GM12878 (cell line): ENCODE measurements around the gene FNDC11. TPM values are rescaled to one million over a fixed set of nuclear protein-coding genes. Genes with fewer than 3 reads are reported as not detected.

Source experiments
- ATF3 ChIP-seq: IDR thresholded peaks from 2 replicates; pipeline ENCODE4 v1.6.1; 2011; ENCODE audit warnings: low read depth, mild to moderate bottlenecking, low read length, moderate library complexity, borderline replicate concordance; ENCODE audit errors: extremely low read depth
- BCL11A ChIP-seq: IDR thresholded peaks from 2 replicates; pipeline ENCODE4 v1.6.1; 2011; ENCODE audit warnings: low read depth, low read length
- BHLHE40 ChIP-seq, 2 experiments: fragments of 450-650 bp in 1 of 2; IDR thresholded peaks; 2 replicates each; pipeline ENCODE4 v1.6.1; 2011 to 2017; ENCODE audit warnings: low read depth in 2 of 2, borderline replicate concordance in 1 of 2, improper control_type of control experiment in 1 of 2, low read length in 1 of 2, mild to moderate bottlenecking in 1 of 2
- BMI1 ChIP-seq: fragments of 450-650 bp; IDR thresholded peaks from 2 replicates; pipeline ENCODE4 v1.6.1; 2016; ENCODE audit warnings: mild to moderate bottlenecking, moderate library complexity, borderline replicate concordance
- CBFB ChIP-seq: IDR thresholded peaks from 2 replicates; pipeline ENCODE4 v1.6.1; 2016; ENCODE audit warnings: antibody characterized with exemption, low read depth
- CHD2 ChIP-seq: IDR thresholded peaks from 2 replicates; pipeline ENCODE4 v1.6.1; 2011; ENCODE audit warnings: low read depth, low read length, improper control_type of control experiment, borderline replicate concordance
- ELK1 ChIP-seq: IDR thresholded peaks from 2 replicates; pipeline ENCODE4 v1.6.1; 2012; ENCODE audit warnings: low read depth, low read length, improper control_type of control experiment
- FOXK2 ChIP-seq: fragments of 450-650 bp; IDR thresholded peaks from 2 replicates; pipeline ENCODE4 v1.6.1; 2017; ENCODE audit warnings: mild to moderate bottlenecking, moderate library complexity
- KAT2A ChIP-seq: conservative IDR thresholded peaks from 2 replicates; pipeline ENCODE4 v1.6.1; 2011; ENCODE audit warnings: low read depth, low read length; ENCODE audit not compliant: control insufficient read depth
- KDM1A ChIP-seq: fragments of 200-600 bp; sonication (generic); IDR thresholded peaks from 2 replicates; pipeline ENCODE4 v1.6.1; 2016; ENCODE audit warnings: borderline replicate concordance
- KLF5 ChIP-seq: fragments of 450-650 bp; IDR thresholded peaks from 2 replicates; pipeline ENCODE4 v1.6.1; 2014; ENCODE audit warnings: mild to moderate bottlenecking; ENCODE audit not compliant: partially characterized antibody
- MEF2B ChIP-seq: fragments of 450-650 bp; IDR thresholded peaks from 2 replicates; pipeline ENCODE4 v1.6.1; 2018; ENCODE audit warnings: mild to moderate bottlenecking, moderate library complexity; ENCODE audit not compliant: partially characterized antibody, poor library complexity, severe bottlenecking
- MYC ChIP-seq: IDR thresholded peaks from 2 replicates; pipeline ENCODE4 v1.6.1; 2011; ENCODE audit warnings: mild to moderate bottlenecking, low read length, moderate library complexity, inconsistent platforms; ENCODE audit not compliant: insufficient read depth, insufficient replicate concordance, insufficient read length, severe bottlenecking
- NKRF ChIP-seq: fragments of 450-650 bp; conservative IDR thresholded peaks from 2 replicates; pipeline ENCODE4 v1.6.1; 2017; ENCODE audit warnings: mild to moderate bottlenecking, moderate library complexity
- PKNOX1 ChIP-seq: fragments of 450-650 bp; IDR thresholded peaks from 2 replicates; pipeline ENCODE4 v1.6.1; 2016; ENCODE audit warnings: mild to moderate bottlenecking
- POLR2A ChIP-seq: IDR thresholded peaks from 2 replicates; pipeline ENCODE4 v1.6.1; 2011; ENCODE audit warnings: low read depth, mild to moderate bottlenecking, low read length
- POU2F2 ChIP-seq: IDR thresholded peaks from 3 replicates; pipeline ENCODE4 v1.6.1; 2011; ENCODE audit warnings: low read depth, mild to moderate bottlenecking, low read length, borderline replicate concordance
- RBBP5 ChIP-seq: fragments of 200-600 bp; sonication (generic); conservative IDR thresholded peaks from 2 replicates; pipeline ENCODE4 v1.6.1; 2016
- SREBF2 ChIP-seq: IDR thresholded peaks from 2 replicates; pipeline ENCODE4 v1.6.1; 2012; ENCODE audit warnings: mild to moderate bottlenecking, low read length
- STAT3 ChIP-seq: IDR thresholded peaks from 2 replicates; pipeline ENCODE4 v1.6.1; 2011; ENCODE audit warnings: low read depth, low read length, improper control_type of control experiment
- YBX1 ChIP-seq: fragments of 450-650 bp; IDR thresholded peaks from 2 replicates; pipeline ENCODE4 v1.6.1; 2016; ENCODE audit warnings: antibody characterized with exemption
- ZNF592 ChIP-seq: fragments of 450-650 bp; IDR thresholded peaks from 2 replicates; pipeline ENCODE4 v1.6.1; 2017; ENCODE audit warnings: mild to moderate bottlenecking, moderate library complexity
- polyA plus RNA-seq, 11 experiments: library from polyadenylated mRNA; depleted of rRNA in 4 of 11; unstranded in 6 of 11; stranded (reverse) in 5 of 11; fragments of >200 nt; fragmentation: Nextera tagmentation in 4 of 11; fragmentation: Illumina TruSeq in 1 of 11; extraction: Ambion mirVana in 4 of 11; extraction: Trizol in 1 of 11; gene quantifications; 1 replicate in 1 of 11; 2 replicates in 10 of 11; pipeline versions ENCODE4 v1.2.1 to v1.2.3, GENCODE V29; 2011 to 2016; ENCODE audit warnings: inconsistent platforms in 2 of 11, missing spikeins in 2 of 11, low read depth in 1 of 11
- total RNA-seq, 4 experiments: library from RNA; depleted of rRNA in 3 of 4; stranded (reverse); fragments of >200 nt in 3 of 4; fragmentation: Illumina TruSeq in 1 of 4; extraction: Trizol in 1 of 4; gene quantifications; 2 replicates each; pipeline versions ENCODE4 v1.2.1 to v1.2.3, GENCODE V29; 2013 to 2021

FNDC11 gene
- total and polyA plus RNA-seq, 10 of the 15 experiments (the other 5 are each of a cell fraction or from before 2014, with no cell fraction given): 0.09 to 0.72 (median 0.34) TPM; not detected in 2

GRCh38 chr20:63537525-63538203, 16.3 kb upstream of the FNDC11 start (continued):
- TF ChIP-seq ATF3: no peak
- peak; percentile 84 for TF ChIP-seq POLR2A
- 0 out of 3 replicates have a peak, but pooled peaks have one; percentile 28 for TF ChIP-seq POU2F2
- TF ChIP-seq ZNF592: peak; percentile 58; the same call in 1 of the 2 replicates
- TF ChIP-seq YBX1: no peak
- TF ChIP-seq KAT2A: no peak
- TF ChIP-seq KDM1A: no peak
- TF ChIP-seq BHLHE40 (IDR thresholded peaks at IDR 0.05; ENCODE audit: borderline replicate concordance in 1 of 2, low read depth in 2 of 2, low read length in 1 of 2): peak; percentile 55 to 70; a peak in 3 of 4 replicates
- TF ChIP-seq SREBF2: no peak
- TF ChIP-seq BMI1: no peak
- no peak for TF ChIP-seq KLF5
- peak; percentile 66; the same call in 1 of the 2 replicates for TF ChIP-seq PKNOX1
- no peak for TF ChIP-seq STAT3
- TF ChIP-seq MYC: no peak
- no peak for TF ChIP-seq BCL11A
- no peak for TF ChIP-seq MEF2B
- no peak for TF ChIP-seq CBFB
- no peak for TF ChIP-seq NKRF
- TF ChIP-seq RBBP5: no peak
- TF ChIP-seq CHD2: peak; percentile 52
- peak; percentile 46; the same call in 1 of the 2 replicates for TF ChIP-seq FOXK2
- TF ChIP-seq ELK1: 0 out of 2 replicates have a peak, but pooled peaks have one; percentile 39
